ENCODE data around the gene WDR49.
"Not testable (repeated sequence)": the region's sequence is repeated elsewhere in the genome, so short reads cannot be mapped to it uniquely, and the experiment has no call there.

Gene WDR49

DNA sequence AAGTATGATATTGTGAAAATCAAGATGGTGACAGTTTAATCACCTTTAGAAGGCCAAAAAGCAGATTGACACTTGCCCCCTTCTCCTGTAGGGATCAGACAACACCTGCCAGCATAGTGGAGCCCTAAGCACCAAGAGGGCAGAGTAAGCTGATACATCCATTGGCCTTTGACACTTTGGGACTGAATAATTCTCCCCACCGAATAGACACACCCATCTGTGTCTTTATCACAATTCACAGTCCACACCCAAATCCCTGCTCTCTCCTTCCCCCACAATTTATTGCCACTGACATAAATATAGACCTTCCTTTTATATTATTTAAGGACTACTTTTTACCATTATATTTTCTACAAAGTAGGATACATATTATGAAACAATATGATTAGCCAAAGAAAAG, 3.1 kb upstream of the WDR49 start:
- DNase-seq: no peak
- no peak for TF ChIP-seq POLR2A (IDR thresholded peaks at IDR 0.05; ENCODE audit: low read length)
- no peak for TF ChIP-seq GATA1 (IDR thresholded peaks at IDR 0.05; ENCODE audit: low read depth, low read length)

GRCh38 chr3:167653155-167653554, 587 bp downstream of the WDR49 start:
- TF ChIP-seq POLR2A (IDR thresholded peaks at IDR 0.05; ENCODE audit: low read length): no peak
- no peak for TF ChIP-seq GATA1 (IDR thresholded peaks at IDR 0.05; ENCODE audit: low read depth, low read length)
- DNase-seq: no peak

DNA sequence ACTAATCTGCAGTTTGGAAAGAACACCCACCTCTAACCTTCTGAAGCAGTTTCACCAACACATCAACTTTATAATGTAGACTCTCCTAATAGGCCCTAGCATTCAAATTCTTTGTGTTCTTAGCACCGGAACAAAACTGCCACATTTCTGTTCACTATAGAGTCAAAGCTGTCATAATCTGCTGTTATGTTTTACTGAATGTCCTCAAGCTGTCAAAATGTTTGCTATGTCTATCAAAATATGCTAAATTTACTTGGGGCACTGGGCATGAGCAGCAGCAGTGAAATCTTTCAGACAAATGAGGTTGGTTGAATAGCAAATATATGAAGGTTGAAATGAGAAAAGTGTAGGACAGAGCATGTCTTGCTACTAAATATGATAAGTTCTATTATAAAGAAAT, 1.9 kb downstream of the WDR49 start:
- DNase-seq: no peak

DNA sequence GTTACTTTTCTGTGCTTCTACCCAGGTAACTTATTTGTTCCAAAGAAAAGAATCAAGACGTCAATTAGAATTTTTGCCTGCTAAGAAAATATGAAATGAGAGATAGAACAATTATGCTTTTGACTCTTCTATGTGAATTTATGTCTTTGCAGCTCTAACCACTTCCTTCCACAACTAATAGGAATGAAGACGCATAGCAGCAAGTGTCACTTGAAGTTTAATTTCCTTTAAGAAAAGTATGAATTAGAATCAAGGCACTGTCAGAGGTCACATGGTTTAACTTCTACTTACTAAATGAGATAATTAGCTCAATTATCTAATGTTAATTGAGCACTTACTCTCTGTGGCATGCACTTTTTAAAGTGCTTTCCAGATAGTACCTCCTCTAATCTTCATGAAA, 3.3 kb downstream of the WDR49 start:
- no peak for TF ChIP-seq POLR2A (IDR thresholded peaks at IDR 0.05; ENCODE audit: low read length)
- TF ChIP-seq GATA1 (IDR thresholded peaks at IDR 0.05; ENCODE audit: low read depth, low read length): no peak
- DNase-seq: no peak

More for the DNA sequence above, 1.9 kb downstream of the WDR49 start:
- TF ChIP-seq GATA1 (IDR thresholded peaks at IDR 0.05; ENCODE audit: low read depth, low read length) (no peak), POLR2A (IDR thresholded peaks at IDR 0.05; ENCODE audit: low read length) (no peak)

GRCh38 chr3:167649746-167650145, 4.0 kb downstream of the WDR49 start:
- DNase-seq: no peak
- no peak for TF ChIP-seq GATA1 (IDR thresholded peaks at IDR 0.05; ENCODE audit: low read depth, low read length)
- no peak for TF ChIP-seq POLR2A (IDR thresholded peaks at IDR 0.05; ENCODE audit: low read length)

- TF ChIP-seq GATA1 (IDR thresholded peaks at IDR 0.05; ENCODE audit: low read depth, low read length) (no peak), POLR2A (IDR thresholded peaks at IDR 0.05; ENCODE audit: low read length) (no peak)
- DNase-seq: no peak
Observed at GRCh38 chr3:167644611-167645010, 9.1 kb downstream of the WDR49 start.

DNA sequence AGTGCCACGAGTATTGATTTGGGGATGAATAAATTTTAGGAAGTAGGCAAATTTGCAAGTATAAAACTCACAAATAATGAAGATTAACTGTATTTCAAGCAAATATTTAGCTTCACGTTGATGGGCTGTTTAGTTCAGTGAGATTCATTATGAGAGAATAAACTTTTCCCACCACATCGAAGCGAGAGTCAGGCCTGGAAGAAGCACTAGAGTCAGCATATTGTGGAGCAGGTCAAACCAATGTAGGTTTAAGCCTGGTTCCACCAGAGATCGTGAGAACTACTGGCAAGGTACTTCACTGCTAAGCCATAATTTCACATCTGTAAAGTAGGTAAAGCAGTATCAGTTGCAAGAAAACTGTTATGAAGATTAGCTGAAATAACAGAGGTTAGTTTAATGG, 22.3 kb downstream of the WDR49 start:
- TF ChIP-seq POLR2A (IDR thresholded peaks at IDR 0.05; ENCODE audit: low read length): no peak
- no peak for TF ChIP-seq GATA1 (IDR thresholded peaks at IDR 0.05; ENCODE audit: low read depth, low read length)
- DNase-seq: no peak

DNA sequence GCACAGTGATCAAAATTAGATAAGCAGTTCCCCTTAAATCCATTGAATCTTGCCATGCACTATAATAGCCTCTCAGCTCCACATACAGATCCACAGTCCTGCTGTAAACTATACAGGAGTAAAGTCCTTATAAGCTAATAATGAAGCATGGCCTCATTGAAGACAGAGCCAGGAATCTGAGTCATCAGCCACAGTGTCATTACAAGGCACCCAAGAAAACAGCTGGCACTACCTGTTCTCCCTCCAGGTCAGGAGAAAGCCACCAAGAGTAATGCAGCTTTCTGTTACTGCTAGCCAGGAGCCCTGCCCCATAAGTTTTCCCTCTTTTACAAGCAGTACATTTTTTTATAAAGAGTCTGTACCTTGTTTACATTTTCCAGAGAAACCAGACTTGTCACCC, 27.3 kb downstream of the WDR49 start:
- no peak for DNase-seq
- TF ChIP-seq POLR2A (IDR thresholded peaks at IDR 0.05; ENCODE audit: low read length): no peak
- no peak for TF ChIP-seq GATA1 (IDR thresholded peaks at IDR 0.05; ENCODE audit: low read depth, low read length)

DNA sequence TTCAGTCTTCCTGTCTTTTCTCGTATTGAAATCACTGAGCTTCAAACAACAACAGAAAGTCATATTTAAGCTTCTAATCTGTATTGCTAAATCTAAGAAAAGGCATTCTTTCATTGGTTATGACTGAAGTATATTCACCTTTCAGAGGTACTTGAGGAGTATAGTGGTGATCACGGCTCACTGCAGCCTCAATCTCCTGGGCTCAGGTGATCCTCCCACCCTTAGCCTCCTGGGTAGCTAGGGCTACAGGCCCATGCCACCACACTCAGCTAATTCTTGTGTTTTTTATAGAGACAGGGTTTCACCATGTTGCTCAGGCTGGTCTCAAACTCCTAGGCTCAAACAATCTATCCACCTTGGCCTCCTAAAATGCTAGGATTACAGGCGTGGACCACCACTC, 38.7 kb downstream of the WDR49 start:
- no peak for DNase-seq
- no peak for TF ChIP-seq GATA1 (IDR thresholded peaks at IDR 0.05; ENCODE audit: low read depth, low read length)

DNA sequence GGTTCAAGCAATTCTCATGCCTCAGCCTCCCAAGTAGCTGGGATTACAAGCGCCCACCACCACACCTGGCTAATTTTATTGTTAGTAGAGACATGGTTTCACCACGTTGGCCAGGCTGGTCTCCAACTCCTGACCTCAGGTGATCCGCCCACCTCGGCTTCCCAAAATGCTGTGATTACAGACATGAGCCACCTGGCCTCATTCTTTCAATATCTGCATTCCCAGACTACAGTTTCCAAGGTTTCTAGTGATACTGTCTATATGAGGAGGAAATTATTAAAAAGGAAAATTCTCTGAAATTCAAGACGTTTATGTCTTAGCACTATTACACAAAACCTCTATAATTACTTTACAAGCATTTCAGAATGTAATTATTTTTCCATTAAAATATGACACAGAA, 39.5 kb downstream of the WDR49 start:
- not testable (repeated sequence) for DNase-seq

- no peak for DNase-seq
- TF ChIP-seq POLR2A (IDR thresholded peaks at IDR 0.05; ENCODE audit: low read length) (no peak), GATA1 (IDR thresholded peaks at IDR 0.05; ENCODE audit: low read depth, low read length) (no peak)
Observed at GRCh38 chr3:167611718-167612117, 42.0 kb downstream of the WDR49 start.

DNA sequence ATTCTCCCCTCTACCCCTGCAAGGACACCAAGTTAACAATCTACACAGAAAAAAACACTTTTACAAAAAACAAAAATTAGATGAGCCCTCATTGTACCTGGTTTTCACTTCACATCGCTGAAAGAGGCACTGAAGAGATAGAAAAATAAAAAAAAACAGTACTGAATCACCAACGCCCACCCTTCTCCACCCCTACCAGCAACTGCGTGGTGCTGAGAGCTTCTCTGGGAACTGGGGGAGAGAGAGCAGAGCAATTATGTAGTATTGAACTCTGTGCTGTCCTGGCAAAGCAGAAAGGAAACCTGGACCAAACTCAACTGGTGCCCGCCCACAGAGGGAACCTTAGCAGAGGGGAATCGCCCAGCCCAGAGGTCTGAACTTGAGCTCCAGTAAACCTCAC, 44.6 kb downstream of the WDR49 start:
- no peak for DNase-seq
- no peak for TF ChIP-seq GATA1 (IDR thresholded peaks at IDR 0.05; ENCODE audit: low read depth, low read length)

DNA sequence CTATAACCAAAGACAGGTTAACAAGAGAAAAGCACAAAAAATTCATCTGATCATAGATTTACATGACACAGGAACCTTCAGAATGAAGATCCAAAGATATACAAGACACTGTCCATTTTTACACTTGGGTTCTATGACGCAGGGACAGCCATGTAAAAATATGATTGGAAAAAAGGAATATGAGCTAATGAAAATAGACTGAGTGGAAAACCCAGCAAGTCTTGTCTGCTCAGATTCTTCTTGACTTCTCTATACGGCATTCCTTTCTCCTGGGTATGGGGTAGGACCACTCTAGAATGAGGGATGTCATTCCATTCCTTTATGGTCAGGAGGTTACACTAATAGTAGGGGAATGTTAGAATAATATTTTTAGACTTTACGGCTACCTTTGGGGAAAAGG, 46.9 kb downstream of the WDR49 start:
- no peak for TF ChIP-seq GATA1 (IDR thresholded peaks at IDR 0.05; ENCODE audit: low read depth, low read length)
- no peak for TF ChIP-seq POLR2A (IDR thresholded peaks at IDR 0.05; ENCODE audit: low read length)
- no peak for DNase-seq

- DNase-seq: no peak
- TF ChIP-seq POLR2A (IDR thresholded peaks at IDR 0.05; ENCODE audit: low read length) (no peak), GATA1 (IDR thresholded peaks at IDR 0.05; ENCODE audit: low read depth, low read length) (no peak)
Observed at GRCh38 chr3:167605871-167606270, 47.9 kb downstream of the WDR49 start.

GRCh38 chr3:167602041-167602440, 51.7 kb downstream of the WDR49 start:
- DNase-seq: no peak
- TF ChIP-seq POLR2A (IDR thresholded peaks at IDR 0.05; ENCODE audit: low read length) (no peak), GATA1 (IDR thresholded peaks at IDR 0.05; ENCODE audit: low read depth, low read length) (no peak)

- no peak for TF ChIP-seq GATA1 (IDR thresholded peaks at IDR 0.05; ENCODE audit: low read depth, low read length)
- TF ChIP-seq POLR2A (IDR thresholded peaks at IDR 0.05; ENCODE audit: low read length): no peak
- DNase-seq: no peak
Observed at GRCh38 chr3:167587651-167588050, 66.1 kb downstream of the WDR49 start.
